GM12878 (cell line): ENCODE measurements around the gene FXN. TPM values are rescaled to one million over a fixed set of nuclear protein-coding genes. Genes with fewer than 3 reads are reported as not detected.
A peak's percentile ranks its signal among the peaks of the same experiment; 100 is the strongest.

Experiments
- ASH2L ChIP-seq: fragments of 300-600, 200-600 bp; sonication (generic); IDR thresholded peaks from 2 replicates; pipeline ENCODE4 v1.6.1; 2017; ENCODE audit warnings: low read depth, mild to moderate bottlenecking, borderline replicate concordance
- ATF2 ChIP-seq: IDR thresholded peaks from 2 replicates; pipeline ENCODE4 v1.6.1; 2012; ENCODE audit warnings: low read length, inconsistent platforms
- BACH1 ChIP-seq: fragments of 450-650 bp; IDR thresholded peaks from 2 replicates; pipeline ENCODE4 v1.6.1; 2017; ENCODE audit warnings: mild to moderate bottlenecking, borderline replicate concordance
- ELK1 ChIP-seq: IDR thresholded peaks from 2 replicates; pipeline ENCODE4 v1.6.1; 2012; ENCODE audit warnings: low read depth, low read length, improper control_type of control experiment
- ETV6 ChIP-seq, 2 experiments: fragments of 450-650 bp in 1 of 2; IDR thresholded peaks in 1 of 2; conservative IDR thresholded peaks in 1 of 2; 2 replicates each; pipeline ENCODE4 v1.6.1; 2014; ENCODE audit warnings: antibody characterized with exemption in 1 of 2, borderline replicate concordance in 1 of 2, low read depth in 1 of 2, mild to moderate bottlenecking in 1 of 2, moderate library complexity in 1 of 2
- FOS ChIP-seq: IDR thresholded peaks from 3 replicates; pipeline ENCODE4 v1.6.1; 2011; ENCODE audit warnings: borderline replicate concordance; ENCODE audit not compliant: insufficient read length; ENCODE audit errors: extremely low read depth
- MAX ChIP-seq: IDR thresholded peaks from 2 replicates; pipeline ENCODE4 v1.6.1; 2012; ENCODE audit warnings: low read depth, low read length, improper control_type of control experiment
- MTA2 ChIP-seq: fragments of 450-650 bp; IDR thresholded peaks from 2 replicates; pipeline ENCODE4 v1.6.1; 2016; ENCODE audit warnings: low read depth, mild to moderate bottlenecking, moderate library complexity
- MXI1 ChIP-seq: fragments of 150-350 bp; IDR thresholded peaks from 2 replicates; pipeline ENCODE4 v1.6.1; 2011; ENCODE audit warnings: low read depth, mild to moderate bottlenecking, inconsistent platforms, low read length, improper control_type of control experiment
- NBN ChIP-seq: fragments of 450-650 bp; IDR thresholded peaks from 2 replicates; pipeline ENCODE4 v1.6.1; 2016
- PAX8 ChIP-seq: fragments of 450-650 bp; IDR thresholded peaks from 2 replicates; pipeline ENCODE4 v1.6.1; 2017; ENCODE audit warnings: mild to moderate bottlenecking, moderate library complexity
- PKNOX1 ChIP-seq: fragments of 450-650 bp; IDR thresholded peaks from 2 replicates; pipeline ENCODE4 v1.6.1; 2016; ENCODE audit warnings: mild to moderate bottlenecking
- POU2F2 ChIP-seq: IDR thresholded peaks from 3 replicates; pipeline ENCODE4 v1.6.1; 2011; ENCODE audit warnings: low read depth, mild to moderate bottlenecking, low read length, borderline replicate concordance
- RB1 ChIP-seq: fragments of 450-650 bp; formaldehyde crosslinking; IDR thresholded peaks from 2 replicates; pipeline ENCODE4 v1.6.1; 2017; ENCODE audit warnings: mild to moderate bottlenecking, borderline replicate concordance
- RCOR1 ChIP-seq: conservative IDR thresholded peaks from 2 replicates; pipeline ENCODE4 v1.6.1; 2012; ENCODE audit warnings: low read depth, low read length, improper control_type of control experiment
- RUNX3 ChIP-seq: IDR thresholded peaks from 2 replicates; pipeline ENCODE4 v1.6.1; 2012; ENCODE audit warnings: low read length, inconsistent platforms
- SMARCA5 ChIP-seq: fragments of 450-650 bp; IDR thresholded peaks from 2 replicates; pipeline ENCODE4 v1.6.1; 2017; ENCODE audit warnings: mild to moderate bottlenecking
- SREBF1 ChIP-seq: IDR thresholded peaks from 2 replicates; pipeline ENCODE4 v1.6.1; 2012; ENCODE audit warnings: mild to moderate bottlenecking, low read length
- SREBF2 ChIP-seq: IDR thresholded peaks from 2 replicates; pipeline ENCODE4 v1.6.1; 2012; ENCODE audit warnings: mild to moderate bottlenecking, low read length
- SRF ChIP-seq, 2 experiments: IDR thresholded peaks; 2 replicates each; pipeline ENCODE4 v1.6.1; 2011; ENCODE audit warnings: low read depth in 2 of 2, low read length in 2 of 2, mild to moderate bottlenecking in 1 of 2, moderate library complexity in 1 of 2
- TAF1 ChIP-seq: IDR thresholded peaks from 2 replicates; pipeline ENCODE4 v1.6.1; 2011; ENCODE audit warnings: mild to moderate bottlenecking, low read depth, low read length, borderline replicate concordance
- TARDBP ChIP-seq: IDR thresholded peaks from 2 replicates; pipeline ENCODE4 v1.6.1; 2016; ENCODE audit warnings: borderline replicate concordance
- TCF12 ChIP-seq: IDR thresholded peaks from 2 replicates; pipeline ENCODE4 v1.6.1; 2011; ENCODE audit warnings: low read depth, mild to moderate bottlenecking, low read length
- WRNIP1 ChIP-seq: IDR thresholded peaks from 2 replicates; pipeline ENCODE4 v1.6.1; 2011; ENCODE audit warnings: low read depth, low read length, improper control_type of control experiment, borderline replicate concordance
- YY1 ChIP-seq: IDR thresholded peaks from 2 replicates; pipeline ENCODE4 v1.6.1; 2011; ENCODE audit warnings: low read depth, mild to moderate bottlenecking, low read length
- ZBTB33 ChIP-seq: fragments of 450-650 bp; IDR thresholded peaks from 2 replicates; pipeline ENCODE4 v1.6.1; 2017; ENCODE audit warnings: mild to moderate bottlenecking
- polyA plus RNA-seq, 11 experiments: library from polyadenylated mRNA; depleted of rRNA in 4 of 11; unstranded in 6 of 11; stranded (reverse) in 5 of 11; fragments of >200 nt; fragmentation: Nextera tagmentation in 4 of 11; fragmentation: Illumina TruSeq in 1 of 11; extraction: Ambion mirVana in 4 of 11; extraction: Trizol in 1 of 11; gene quantifications; 1 replicate in 1 of 11; 2 replicates in 10 of 11; pipeline versions ENCODE4 v1.2.1 to v1.2.3, GENCODE V29; 2011 to 2016; ENCODE audit warnings: inconsistent platforms in 2 of 11, missing spikeins in 2 of 11, low read depth in 1 of 11
- total RNA-seq, 4 experiments: library from RNA; depleted of rRNA in 3 of 4; stranded (reverse); fragments of >200 nt in 3 of 4; fragmentation: Illumina TruSeq in 1 of 4; extraction: Trizol in 1 of 4; gene quantifications; 2 replicates each; pipeline versions ENCODE4 v1.2.1 to v1.2.3, GENCODE V29; 2013 to 2021

Gene FXN
- total and polyA plus RNA-seq, 10 of the 15 experiments (the other 5 are each of a cell fraction or from before 2014, with no cell fraction given) = 7.3 to 78.0 (median 23.2) TPM

- TF ChIP-seq PKNOX1 (0 out of 2 replicates have a peak, but pooled peaks have one; percentile 13), YY1 (peak; percentile 82; the same call in 1 of the 2 replicates), FOS (no peak), RB1 (peak; percentile 84; the same call in 1 of the 2 replicates), ETV6 (conservative IDR thresholded peaks at IDR 0.05 in 1 of 2, IDR thresholded peaks at IDR 0.05 in 1 of 2; ENCODE audit: borderline replicate concordance in 1 of 2, low read depth in 1 of 2) (no peak), TARDBP (no peak), NBN (no peak), SREBF1 (no peak), TCF12 (0 out of 2 replicates have a peak, but pooled peaks have one; percentile 3), POU2F2 (peak; percentile 83; the same call in 2 of the 3 replicates), PAX8 (no peak), RCOR1 (peak; percentile 95; the same call in 1 of the 2 replicates), ASH2L (peak; percentile 78; the same call in 1 of the 2 replicates), ZBTB33 (no peak), MTA2 (no peak), SMARCA5 (peak; percentile 100), WRNIP1 (no peak), TAF1 (no peak; the same call in 1 of the 2 replicates), MAX (peak; percentile 74), RUNX3 (peak; percentile 76), MXI1 (peak; percentile 65), BACH1 (peak; percentile 81; the same call in 1 of the 2 replicates), ATF2 (no peak), SREBF2 (no peak), ELK1 (no peak), SRF (IDR thresholded peaks at IDR 0.05; ENCODE audit: low read depth in 2 of 2, low read length in 2 of 2) (0 out of 4 replicates have a peak, but pooled peaks of 1 of the 2 experiments have one; percentile 39)
These were observed at the start of gene FXN (continued) for GRCh38 chr9:69035438-69036308.
